Ascending aorta (tissue), 2 donors: Measurements from ENCODE around the gene RTKN. TPM values are rescaled to one million over a fixed set of nuclear protein-coding genes. Genes with fewer than 3 reads are reported as not detected.
A peak's percentile ranks its signal among the peaks of the same experiment; 100 is the strongest.

Source experiments
- DNase-seq, 2 donors: peaks; one replicate each; pipeline ENCODE4 v3.0.0-alpha.2; 2019; ENCODE audit warnings: low spot score in 2 of 2
- H3K27ac ChIP-seq, 2 donors: fragments of 200-600 bp; sonication (generic); one replicate each; pipeline ENCODE4 v1.5.1; 2016 to 2017; ENCODE audit warnings: mild to moderate bottlenecking in 1 of 2
- H3K27me3 ChIP-seq: fragments of 200-600 bp; sonication (generic); one replicate; pipeline ENCODE4 v1.5.1; 2017
- H3K36me3 ChIP-seq, 2 donors: fragments of 200-600 bp; sonication (generic); one replicate each; pipeline ENCODE4 v1.5.1; 2016
- H3K4me1 ChIP-seq, 2 donors: fragments of 200-600 bp; sonication (generic); one replicate each; pipeline ENCODE4 v1.5.1; 2016 to 2017; ENCODE audit warnings: mild to moderate bottlenecking in 1 of 2
- H3K4me3 ChIP-seq, 2 donors: fragments of 200-600 bp; sonication (generic); one replicate each; pipeline ENCODE4 v1.5.1; 2016 to 2017; ENCODE audit warnings: mild to moderate bottlenecking in 1 of 2
- H3K9me3 ChIP-seq, 2 donors: fragments of 200-600 bp; sonication (generic); one replicate each; pipeline ENCODE4 v1.5.1; 2016
- intact Hi-C: fragments of 100-400 bp; cut with DNase I; formaldehyde crosslinking; loops from one replicate; pipeline ENCODE4 v1.15.1; 2023
- total RNA-seq: library from RNA; depleted of rRNA; stranded (reverse); fragments of >200 nt; gene quantifications from one replicate; pipeline ENCODE4 v1.1.0, GENCODE V29; 2016
- TF ChIP-seq, protein P1 (sequence below), 3 experiments: fragments of 200-600 bp in 2 of 3; fragments of 450-650 bp in 1 of 3; sonication (generic) in 2 of 3; IDR thresholded peaks; one replicate each; pipeline ENCODE4 v1.5.1; 2016 to 2019; ENCODE audit warnings: antibody characterized with exemption in 3 of 3, mild to moderate bottlenecking in 1 of 3, moderate library complexity in 1 of 3

The RTKN gene
- total RNA-seq, 1 donor from 2014 or later: 9.5 TPM

DNA sequence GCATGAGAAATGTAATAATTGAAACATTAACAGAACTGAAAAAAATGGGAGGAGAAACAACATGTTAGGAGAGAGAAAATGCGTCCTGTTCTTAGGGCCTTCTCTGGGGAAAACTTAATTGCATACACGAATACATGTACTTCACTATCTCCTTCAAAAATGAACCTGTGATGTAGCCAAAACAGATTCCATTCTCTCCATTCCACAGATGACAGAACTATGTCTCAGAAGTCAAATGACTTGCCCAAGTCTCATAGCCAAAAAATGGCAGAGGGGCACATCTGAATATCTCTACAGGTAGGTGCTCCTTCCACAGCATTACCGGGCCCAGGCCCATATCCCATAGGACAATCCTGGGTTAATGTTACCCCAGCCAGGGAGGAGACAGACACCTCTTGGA lies 57.7 kb downstream of the RTKN start:
- Histone ChIP-seq H3K4me3 (no peak overlapping the region), H3K27ac (peak overlapping the region; percentile 44 to 71), H3K9me3 (no peaks in the 10 kb centered on the region), H3K27me3 (no peaks in the 10 kb centered on the region), H3K36me3 (no peaks in the 10 kb centered on the region), H3K4me1 (peaks cover 15 to 48% of the 10 kb centered on the region in 2 donors)
- intact Hi-C loops: no loop called here
- TF ChIP-seq, protein P1, sequence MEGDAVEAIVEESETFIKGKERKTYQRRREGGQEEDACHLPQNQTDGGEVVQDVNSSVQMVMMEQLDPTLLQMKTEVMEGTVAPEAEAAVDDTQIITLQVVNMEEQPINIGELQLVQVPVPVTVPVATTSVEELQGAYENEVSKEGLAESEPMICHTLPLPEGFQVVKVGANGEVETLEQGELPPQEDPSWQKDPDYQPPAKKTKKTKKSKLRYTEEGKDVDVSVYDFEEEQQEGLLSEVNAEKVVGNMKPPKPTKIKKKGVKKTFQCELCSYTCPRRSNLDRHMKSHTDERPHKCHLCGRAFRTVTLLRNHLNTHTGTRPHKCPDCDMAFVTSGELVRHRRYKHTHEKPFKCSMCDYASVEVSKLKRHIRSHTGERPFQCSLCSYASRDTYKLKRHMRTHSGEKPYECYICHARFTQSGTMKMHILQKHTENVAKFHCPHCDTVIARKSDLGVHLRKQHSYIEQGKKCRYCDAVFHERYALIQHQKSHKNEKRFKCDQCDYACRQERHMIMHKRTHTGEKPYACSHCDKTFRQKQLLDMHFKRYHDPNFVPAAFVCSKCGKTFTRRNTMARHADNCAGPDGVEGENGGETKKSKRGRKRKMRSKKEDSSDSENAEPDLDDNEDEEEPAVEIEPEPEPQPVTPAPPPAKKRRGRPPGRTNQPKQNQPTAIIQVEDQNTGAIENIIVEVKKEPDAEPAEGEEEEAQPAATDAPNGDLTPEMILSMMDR (IDR thresholded peaks at IDR 0.05): no peak
- DNase-seq: peak in 1 of 2 donors; percentile 35

DNA sequence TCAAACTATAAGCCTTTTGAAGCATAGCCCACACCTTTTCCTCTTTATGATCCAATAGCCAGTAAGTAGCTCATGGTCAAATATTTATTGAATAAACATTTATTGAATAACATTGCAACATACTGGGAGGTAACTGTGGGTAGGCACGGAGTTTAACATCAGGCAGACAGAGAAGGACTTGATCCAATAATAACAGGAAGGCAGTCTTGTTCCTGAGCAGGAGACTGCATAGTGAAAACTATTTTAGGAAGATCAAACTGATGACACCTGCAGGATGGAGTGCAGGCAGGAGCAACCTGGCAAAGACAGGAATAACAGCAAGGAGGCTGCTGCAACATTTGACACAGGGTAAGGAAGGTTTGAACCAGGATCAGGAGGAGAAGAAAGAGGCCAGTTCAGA lies 58.5 kb downstream of the RTKN start:
- no peak overlapping the region for H3K4me3 ChIP-seq
- no peaks in the 10 kb centered on the region for H3K27me3 ChIP-seq
- intact Hi-C loops: no loop called here
- no peaks in the 10 kb centered on the region for H3K9me3 ChIP-seq
- peak overlapping the region; percentile 44 to 71 for H3K27ac ChIP-seq
- peaks cover 0 to under 1% of the 10 kb centered on the region in 2 donors for H3K36me3 ChIP-seq
- TF ChIP-seq, protein P1 (IDR thresholded peaks at IDR 0.05): no peak
- H3K4me1 ChIP-seq: peaks cover 15 to 48% of the 10 kb centered on the region in 2 donors
- DNase-seq: peak in 1 of 2 donors; percentile 60

GRCh38 chr2:74381751-74382150 lies 60.0 kb downstream of the RTKN start:
- TF ChIP-seq, protein P1 (IDR thresholded peaks at IDR 0.05): no peak
- H3K36me3 ChIP-seq: peaks cover 11 to 15% of the 10 kb centered on the region in 2 donors
- no peaks in the 10 kb centered on the region for H3K9me3 ChIP-seq
- peak in 1 of 2 donors; percentile 11 for DNase-seq
- H3K4me1 ChIP-seq: peaks cover 15 to 36% of the 10 kb centered on the region in 2 donors
- peak overlapping the region in 1 of 2 donors; percentile 17 for H3K27ac ChIP-seq
- H3K27me3 ChIP-seq: no peaks in the 10 kb centered on the region
- intact Hi-C loops: no loop called here
- H3K4me3 ChIP-seq: no peak overlapping the region

GRCh38 chr2:74379851-74380789 lies 61.6 kb downstream of the RTKN start, which contains the start of gene DCTN1:
Gene DCTN1, minus strand, starts transcription at chr2:74380311. Its CDS starts 274 bp downstream, at chr2:74380037.
- Histone ChIP-seq H3K9me3 (no peaks in the 10 kb centered on the region), H3K4me3 (peak within 1 kb of the TSS; percentile 50 to 59), H3K36me3 (peaks cover 18 to 23% of the 10 kb centered on the region in 2 donors), H3K4me1 (peaks cover 15 to 39% of the 10 kb centered on the region in 2 donors), H3K27ac (peak within 1 kb of the TSS in 1 of 2 donors; percentile 31), H3K27me3 (no peaks in the 10 kb centered on the region)
- intact Hi-C loops: no loop called here
- peak in 1 of 2 donors; percentile 69 for DNase-seq
- TF ChIP-seq, protein P1 (IDR thresholded peaks at IDR 0.05): no peak

GRCh38 chr2:74378007-74378406 lies 63.7 kb downstream of the RTKN start:
- intact Hi-C loops: no loop called here
- DNase-seq: no peak
- Histone ChIP-seq H3K4me1 (peaks cover 14 to 39% of the 10 kb centered on the region in 2 donors), H3K27me3 (no peaks in the 10 kb centered on the region), H3K27ac (no peak overlapping the region), H3K4me3 (no peak overlapping the region), H3K36me3 (peaks cover 18 to 24% of the 10 kb centered on the region in 2 donors), H3K9me3 (no peaks in the 10 kb centered on the region)
- TF ChIP-seq, protein P1 (IDR thresholded peaks at IDR 0.05): no peak
